Upper lobe of left lung (tissue), 6 donors: ENCODE data around the gene PSMB7. TPM values are rescaled to one million over a fixed set of nuclear protein-coding genes. Genes with fewer than 3 reads are reported as not detected.

Source experiments
- ATAC-seq, 2 donors: fragments of 200-7000 bp; cut with Tn5 transposase; one replicate each; pipeline ENCODE4 v1.9.1; 2022; ENCODE audit warnings: mild to moderate bottlenecking in 2 of 2, moderate library complexity in 2 of 2; ENCODE audit not compliant: low FRiP score in 2 of 2
- DNase-seq, 2 donors: peaks; one replicate each; pipeline ENCODE4 v3.0.0-alpha.2; 2019 to 2020
- H3K27ac ChIP-seq, 4 donors: fragments of 200-600 bp; sonication (generic); one replicate each; pipeline ENCODE4 v1.5.1; 2016 to 2019
- H3K27me3 ChIP-seq, 4 donors: fragments of 200-600 bp; sonication (generic); one replicate each; pipeline ENCODE4 v1.5.1; 2017 to 2019
- H3K36me3 ChIP-seq, 4 donors: fragments of 200-600 bp; sonication (generic); one replicate each; pipeline ENCODE4 v1.5.1; 2016 to 2019
- H3K4me1 ChIP-seq, 4 donors: fragments of 200-600 bp; sonication (generic); one replicate each; pipeline ENCODE4 v1.5.1; 2018 to 2019
- H3K4me3 ChIP-seq, 4 donors: fragments of 200-600 bp; sonication (generic); one replicate each; pipeline ENCODE4 v1.5.1; 2017 to 2019; ENCODE audit warnings: mild to moderate bottlenecking in 2 of 4, moderate library complexity in 1 of 4
- H3K9me3 ChIP-seq, 4 donors: fragments of 200-600 bp; sonication (generic); one replicate each; pipeline ENCODE4 v1.5.1; 2018 to 2019
- CTCF ChIP-seq, 6 experiments: fragments of 450-650 bp in 4 of 6; fragments of 200-600 bp in 2 of 6; sonication (generic) in 2 of 6; IDR thresholded peaks; one replicate each; pipeline ENCODE4 v1.5.1; 2016 to 2019; ENCODE audit warnings: antibody characterized with exemption in 6 of 6
- EP300 ChIP-seq, 4 donors: sonication (generic); formaldehyde crosslinking; IDR thresholded peaks; one replicate each; pipeline ENCODE4 v1.5.1; 2017; ENCODE audit warnings: antibody characterized with exemption in 4 of 4, control low read depth in 2 of 4
- POLR2A ChIP-seq, 4 donors: fragments of 450-650 bp; IDR thresholded peaks; one replicate each; pipeline ENCODE4 v1.5.1; 2016 to 2017; ENCODE audit warnings: antibody characterized with exemption in 4 of 4, mild to moderate bottlenecking in 2 of 4
- POLR2AphosphoS5 ChIP-seq, 2 donors: sonication (generic); formaldehyde crosslinking; IDR thresholded peaks; one replicate each; pipeline ENCODE4 v1.5.1; 2017; ENCODE audit warnings: antibody characterized with exemption in 2 of 2
- WGBS, 2 donors: methylation state at CpG; one replicate each; pipeline ENCODE4 v1.1.5; 2017 to 2018; 5-methylcytosine and 5-hydroxymethylcytosine counted together
- total RNA-seq, 6 donors: library from RNA; depleted of rRNA in 4 of 6; stranded (reverse); fragments of >200 nt in 4 of 6; gene quantifications; one replicate each; pipeline versions ENCODE4 v1.1.0 to v1.2.1, GENCODE V29; 2016 to 2021
- donor health status: DM: no; HTN: no; CAD: no; lungs with moderate emphysema.
- donor health status: DM: no; HTN: yes; CAD: no; lungs with severe emphysema.

Gene PSMB7
- total RNA-seq, 6 donors from 2014 or later, result 17.8 to 112 (median 87.1) TPM

GRCh38 chr9:124366476-124367220, 48.6 kb downstream of the PSMB7 start:
- Histone ChIP-seq H3K36me3 (no peaks in the 10 kb centered on the region), H3K9me3 (no peaks in the 10 kb centered on the region), H3K4me1 (peaks cover 0 to 5% (median 0%) of the 10 kb centered on the region in 4 donors), H3K27me3 (no peaks in the 10 kb centered on the region), H3K27ac (no peak overlapping the region), H3K4me3 (no peak overlapping the region)
- DNase-seq, result no peak
- WGBS, 2 donors, result 84 to 87% methylated on average over 10 of the region's 10 CpGs
- TF ChIP-seq POLR2AphosphoS5 (IDR thresholded peaks at IDR 0.05) (no peak), POLR2A (IDR thresholded peaks at IDR 0.05) (no peak), EP300 (IDR thresholded peaks at IDR 0.05) (no peak), CTCF (IDR thresholded peaks at IDR 0.05) (no peak)
- ATAC-seq, result no peak

GRCh38 chr9:124365036-124365435, 50.2 kb downstream of the PSMB7 start:
- Histone ChIP-seq H3K4me3 (no peak overlapping the region), H3K4me1 (peaks cover 0 to 5% (median 0%) of the 10 kb centered on the region in 4 donors), H3K27me3 (no peaks in the 10 kb centered on the region), H3K9me3 (no peaks in the 10 kb centered on the region), H3K36me3 (no peaks in the 10 kb centered on the region), H3K27ac (no peak overlapping the region)
- DNase-seq (no peak), ATAC-seq (no peak)
- WGBS, 2 donors, result 80 to 93% methylated on average over 8 of the region's 8 CpGs
- TF ChIP-seq EP300 (IDR thresholded peaks at IDR 0.05) (no peak), POLR2A (IDR thresholded peaks at IDR 0.05) (no peak), POLR2AphosphoS5 (IDR thresholded peaks at IDR 0.05) (no peak), CTCF (IDR thresholded peaks at IDR 0.05) (no peak)

- WGBS, 2 donors, result 90 to 91% methylated on average over 4 of the region's 4 CpGs
- H3K4me1 ChIP-seq, result peaks cover 0 to 3% (median 0%) of the 10 kb centered on the region in 4 donors
- H3K4me3 ChIP-seq, result no peak overlapping the region
- ATAC-seq, result no peak
- H3K27ac ChIP-seq, result no peak overlapping the region
- no peak for TF ChIP-seq EP300 (IDR thresholded peaks at IDR 0.05)
- no peak for TF ChIP-seq CTCF (IDR thresholded peaks at IDR 0.05)
- TF ChIP-seq POLR2AphosphoS5 (IDR thresholded peaks at IDR 0.05), result no peak
- TF ChIP-seq POLR2A (IDR thresholded peaks at IDR 0.05), result no peak
- no peaks in the 10 kb centered on the region for H3K27me3 ChIP-seq
- no peaks in the 10 kb centered on the region for H3K9me3 ChIP-seq
- no peaks in the 10 kb centered on the region for H3K36me3 ChIP-seq
- DNase-seq, result no peak
Observed at GRCh38 chr9:124364141-124364540, 51.1 kb downstream of the PSMB7 start.

GRCh38 chr9:124363326-124364096, 51.7 kb downstream of the PSMB7 start:
- no peaks in the 10 kb centered on the region for H3K4me1 ChIP-seq
- TF ChIP-seq POLR2AphosphoS5 (IDR thresholded peaks at IDR 0.05) (no peak), EP300 (IDR thresholded peaks at IDR 0.05) (no peak), POLR2A (IDR thresholded peaks at IDR 0.05) (no peak), CTCF (IDR thresholded peaks at IDR 0.05) (no peak)
- no peaks in the 10 kb centered on the region for H3K9me3 ChIP-seq
- WGBS, 2 donors, result 93 to 94% methylated on average over 21 of the region's 21 CpGs
- H3K27ac ChIP-seq, result no peak overlapping the region
- ATAC-seq (no peak), DNase-seq (no peak)
- H3K36me3 ChIP-seq, result no peaks in the 10 kb centered on the region
- no peaks in the 10 kb centered on the region for H3K27me3 ChIP-seq
- no peak overlapping the region for H3K4me3 ChIP-seq
